ENCODE results near the gene AGAP3. TPM values are rescaled to one million over a fixed set of nuclear protein-coding genes. Genes with fewer than 3 reads are reported as not detected.

AGAP3 gene
- total RNA-seq, 1 donor from 2014 or later, result 7.4 TPM

DNA sequence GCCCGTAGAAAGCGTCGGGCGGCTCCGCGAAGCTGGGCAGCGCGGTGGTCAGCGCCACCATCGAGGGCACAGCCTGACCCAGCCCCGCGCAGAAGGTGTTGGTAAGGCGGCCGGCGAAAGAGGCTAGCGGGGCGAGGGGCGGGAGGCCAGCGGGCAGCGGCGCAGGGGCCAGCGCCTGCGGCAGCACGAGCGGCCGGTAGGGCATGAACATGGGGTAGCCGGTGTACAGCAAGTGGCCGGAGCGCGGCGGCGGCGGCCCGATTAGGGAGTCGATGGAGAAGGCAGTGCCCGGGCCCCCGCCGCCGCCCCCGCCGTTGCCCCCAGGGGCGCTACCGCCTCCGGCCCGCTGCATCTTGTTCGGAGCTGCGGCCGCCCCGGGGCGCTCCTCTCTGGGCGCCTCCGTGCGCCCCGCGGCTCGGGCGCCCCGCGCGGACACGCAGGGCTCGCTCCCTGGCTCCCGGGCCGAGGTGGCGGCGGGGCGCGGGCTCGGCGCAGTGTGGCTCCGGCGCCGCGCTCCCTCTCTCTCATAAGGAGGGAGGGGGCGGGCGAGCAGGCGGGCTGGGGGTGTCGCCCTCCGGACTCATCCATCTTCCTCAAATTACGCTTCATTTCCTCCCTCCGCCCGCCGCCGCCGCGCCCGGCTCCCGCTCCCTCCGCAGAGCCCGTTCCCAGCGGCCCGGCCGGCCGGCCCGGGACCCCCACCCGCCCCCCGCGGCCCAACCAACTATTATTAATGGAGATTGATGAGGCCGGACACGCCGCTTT lies 81.1 kb downstream of the AGAP3 start, which contains the start of gene GBX1:
Gene GBX1 (minus strand): TSS at position 498 of the 765 bp plus-strand sequence. CDS start 146 bp downstream, at position 352.
- Mint-ChIP-seq H3K27ac (no peak within 1 kb of the TSS), H3K4me1 (peaks cover 13% of the 10 kb centered on the region), H3K27me3 (peaks cover 43% of the 10 kb centered on the region), H3K36me3 (ENCODE audit: low read depth) (no peaks in the 10 kb centered on the region), H3K9me3 (no peaks in the 10 kb centered on the region), H3K4me3 (peak within 1 kb of the TSS; percentile 69)
- CTCF ChIA-PET, result interaction anchor here (0.9 to 1.3 kb wide), 4 partner anchors 10 to 75 kb away, joined by 3 read pairs; no protein-coding TSS in a partner anchor
- ATAC-seq (ENCODE audit: low read depth) (peak; percentile 38), DNase-seq (no peak)
- intact Hi-C loops (cut with micrococcal nuclease), result loop anchor here (5.0 kb wide), 1 partner anchor 65 kb away; the partner anchor contains the start of gene CHPF2
- POLR2A ChIA-PET, result interaction anchor here (0.6 kb wide), 1 partner anchor 49 kb away, joined by 4 read pairs; no protein-coding TSS in a partner anchor
- TF ChIP-seq, protein P1, sequence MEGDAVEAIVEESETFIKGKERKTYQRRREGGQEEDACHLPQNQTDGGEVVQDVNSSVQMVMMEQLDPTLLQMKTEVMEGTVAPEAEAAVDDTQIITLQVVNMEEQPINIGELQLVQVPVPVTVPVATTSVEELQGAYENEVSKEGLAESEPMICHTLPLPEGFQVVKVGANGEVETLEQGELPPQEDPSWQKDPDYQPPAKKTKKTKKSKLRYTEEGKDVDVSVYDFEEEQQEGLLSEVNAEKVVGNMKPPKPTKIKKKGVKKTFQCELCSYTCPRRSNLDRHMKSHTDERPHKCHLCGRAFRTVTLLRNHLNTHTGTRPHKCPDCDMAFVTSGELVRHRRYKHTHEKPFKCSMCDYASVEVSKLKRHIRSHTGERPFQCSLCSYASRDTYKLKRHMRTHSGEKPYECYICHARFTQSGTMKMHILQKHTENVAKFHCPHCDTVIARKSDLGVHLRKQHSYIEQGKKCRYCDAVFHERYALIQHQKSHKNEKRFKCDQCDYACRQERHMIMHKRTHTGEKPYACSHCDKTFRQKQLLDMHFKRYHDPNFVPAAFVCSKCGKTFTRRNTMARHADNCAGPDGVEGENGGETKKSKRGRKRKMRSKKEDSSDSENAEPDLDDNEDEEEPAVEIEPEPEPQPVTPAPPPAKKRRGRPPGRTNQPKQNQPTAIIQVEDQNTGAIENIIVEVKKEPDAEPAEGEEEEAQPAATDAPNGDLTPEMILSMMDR (IDR thresholded peaks at IDR 0.05), result no peak

DNA sequence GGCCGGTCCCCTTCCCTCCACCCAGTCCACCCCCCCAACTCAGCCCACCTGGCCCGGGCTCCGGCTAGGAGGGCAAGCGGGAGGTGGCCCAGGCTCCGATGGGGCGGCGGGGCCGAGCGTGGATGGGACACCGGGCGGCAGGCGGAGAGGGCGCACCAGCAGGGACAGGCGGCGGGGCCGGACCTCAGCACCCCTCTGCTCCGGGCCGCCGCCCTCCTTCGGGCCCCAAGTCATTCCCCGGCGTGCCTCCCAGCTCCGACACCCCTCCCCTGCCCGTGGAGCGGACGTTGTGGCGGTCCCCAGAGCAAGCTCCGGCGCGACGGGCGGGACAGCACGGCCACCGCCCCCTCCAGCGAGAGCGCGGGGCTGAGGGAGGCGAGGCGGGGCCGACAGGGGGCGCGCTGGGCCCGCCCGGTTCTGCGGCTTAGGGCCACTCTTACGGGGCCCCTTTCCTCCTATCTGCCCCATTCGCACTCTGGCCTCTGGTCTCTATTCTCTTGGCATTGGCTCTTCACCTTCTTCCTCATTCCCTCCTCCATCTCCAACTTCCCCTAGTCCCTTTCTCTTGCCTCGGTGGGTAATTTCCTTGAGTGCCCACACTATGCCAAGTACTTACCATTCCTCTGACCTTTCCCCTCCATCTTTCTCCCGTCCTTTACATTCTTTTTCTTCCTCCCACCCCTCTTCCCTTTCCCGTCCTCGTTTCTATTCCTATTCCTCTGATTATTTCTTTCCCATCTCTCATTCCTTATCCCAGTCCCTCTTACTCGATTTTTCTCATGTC lies 81.9 kb downstream of the AGAP3 start:
- ATAC-seq (ENCODE audit: low read depth) (peak; percentile 75), DNase-seq (peak; percentile 62)
- CTCF ChIA-PET, result interaction anchor here (0.9 to 2.4 kb wide), 3 partner anchors 9 to 182 kb away, joined by 3 to 6 read pairs (median 3); no protein-coding TSS in a partner anchor
- POLR2A ChIA-PET, result interaction anchor here (0.6 kb wide), 1 partner anchor 48 kb away, joined by 4 read pairs; no protein-coding TSS in a partner anchor
- no peaks in the 10 kb centered on the region for H3K36me3 Mint-ChIP-seq (ENCODE audit: low read depth)
- H3K27ac Mint-ChIP-seq, result no peak overlapping the region
- TF ChIP-seq, protein P1 (IDR thresholded peaks at IDR 0.05), result peak; percentile 51
- no peaks in the 10 kb centered on the region for H3K9me3 Mint-ChIP-seq
- intact Hi-C loops (cut with micrococcal nuclease), result loop anchor here (1.0 to 5.0 kb wide), 4 partner anchors 44 to 135 kb away; partner anchors contain the start of gene CHPF2
- peaks cover 48% of the 10 kb centered on the region for H3K27me3 Mint-ChIP-seq
- H3K4me1 Mint-ChIP-seq, result peaks cover 14% of the 10 kb centered on the region
- H3K4me3 Mint-ChIP-seq, result peak overlapping the region; percentile 69

DNA sequence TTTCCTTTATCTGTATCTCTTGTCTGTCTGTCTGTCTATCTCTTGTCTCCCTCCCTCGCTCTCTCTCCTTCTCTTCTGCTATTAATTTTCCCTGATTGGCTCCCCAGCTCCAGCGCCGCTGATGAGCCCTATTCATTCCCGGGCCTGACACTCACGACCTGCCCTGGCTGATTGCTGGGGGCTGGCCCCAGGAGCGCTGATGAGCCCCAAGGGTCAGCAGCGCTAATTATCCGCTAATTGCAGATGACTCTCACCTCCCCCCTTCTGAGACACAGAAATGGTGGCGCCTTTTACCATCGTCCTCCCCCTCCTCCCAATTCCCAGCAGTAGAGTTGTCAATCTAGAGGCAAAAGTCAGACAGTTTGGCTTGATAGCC lies 82.5 kb downstream of the AGAP3 start:
- H3K36me3 Mint-ChIP-seq (ENCODE audit: low read depth), result no peaks in the 10 kb centered on the region
- no peak overlapping the region for H3K27ac Mint-ChIP-seq
- intact Hi-C loops (cut with micrococcal nuclease), result loop anchor here (1.0 to 5.0 kb wide), 4 partner anchors 44 to 135 kb away; partner anchors contain the start of gene CHPF2
- ChIA-PET CTCF (interaction anchor here (2.4 to 2.5 kb wide), 2 partner anchors 45 to 182 kb away, joined by 6 to 12 read pairs; no protein-coding TSS in a partner anchor), POLR2A (no interaction called here)
- H3K4me1 Mint-ChIP-seq, result peaks cover 14% of the 10 kb centered on the region
- H3K4me3 Mint-ChIP-seq, result peak overlapping the region; percentile 69
- H3K9me3 Mint-ChIP-seq, result no peaks in the 10 kb centered on the region
- ATAC-seq (ENCODE audit: low read depth) (no peak), DNase-seq (no peak)
- H3K27me3 Mint-ChIP-seq, result peaks cover 48% of the 10 kb centered on the region
- TF ChIP-seq, protein P1 (IDR thresholded peaks at IDR 0.05), result no peak

DNA sequence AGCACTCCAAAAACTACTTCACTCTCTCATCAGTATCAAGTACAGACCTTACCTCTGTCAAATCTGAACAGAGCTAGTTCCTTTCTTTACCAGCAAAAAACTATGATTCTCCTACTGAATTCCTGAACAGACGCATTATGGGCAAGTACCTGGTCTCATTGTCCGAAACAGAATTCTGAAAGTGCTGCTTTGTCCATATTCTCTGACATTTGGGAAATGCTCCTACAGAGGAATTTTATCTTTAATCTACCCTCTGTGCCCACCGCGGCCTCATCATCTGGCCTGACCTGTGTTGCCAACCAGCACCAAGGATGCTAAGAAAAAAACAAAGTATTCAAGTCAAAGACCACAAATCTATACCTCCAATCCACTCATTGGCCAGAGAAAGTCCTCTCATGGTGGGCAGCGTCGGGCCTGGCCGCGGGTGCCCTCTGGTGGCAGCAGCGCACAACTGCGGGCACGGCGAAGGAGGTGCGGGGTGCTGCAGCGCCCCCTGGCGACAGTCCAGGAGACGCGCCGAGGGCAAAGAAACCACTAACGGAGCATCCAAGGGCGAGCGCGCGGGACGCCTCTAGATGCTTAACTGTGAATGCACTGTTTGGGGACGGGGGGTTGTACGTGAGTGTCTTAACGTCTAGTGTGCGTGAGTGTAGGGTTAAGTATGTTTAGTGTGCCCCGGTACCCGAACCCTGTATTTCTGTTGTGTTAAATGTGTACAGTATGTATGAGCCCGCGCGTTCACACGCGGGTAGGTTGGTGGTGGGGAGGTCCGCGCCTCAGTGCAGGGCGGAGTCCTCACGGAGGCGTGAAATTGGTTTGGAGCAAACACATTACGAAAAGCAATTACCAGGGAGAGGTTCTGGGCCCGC lies 86.2 kb downstream of the AGAP3 start:
- TF ChIP-seq, protein P1 (IDR thresholded peaks at IDR 0.05), result peak; percentile 100
- DNase-seq, result peak; percentile 72
- Mint-ChIP-seq H3K36me3 (ENCODE audit: low read depth) (no peaks in the 10 kb centered on the region), H3K4me1 (peaks cover 6% of the 10 kb centered on the region), H3K27ac (no peak overlapping the region), H3K27me3 (peaks cover 56% of the 10 kb centered on the region), H3K9me3 (no peaks in the 10 kb centered on the region), H3K4me3 (no peak overlapping the region)
- intact Hi-C loops (cut with micrococcal nuclease), result loop anchor here (1.0 to 2.0 kb wide), 3 partner anchors 48 to 160 kb away; no protein-coding TSS in a partner anchor
- ATAC-seq (ENCODE audit: low read depth), result peak; percentile 86
- ChIA-PET POLR2A (no interaction called here), CTCF (interaction anchor here (1.1 to 1.2 kb wide), 2 partner anchors 48 to 55 kb away, joined by 4 to 5 read pairs; partner anchors contain the start of gene ABCF2)

All from activated B cell treated with CpG ODN at 0.5 μM for 24 hours (primary cell).